Gastrocnemius medialis (tissue), 4 donors: ENCODE measurements around the gene TMEM91. TPM values are rescaled to one million over a fixed set of nuclear protein-coding genes. Genes with fewer than 3 reads are reported as not detected.

Experiments used
- ATAC-seq, 2 donors: fragments of 150-250 bp; one replicate each; pipeline ENCODE4 v1.9.1; 2016
- DNase-seq, 2 donors: peaks; one replicate each; pipeline ENCODE4 v3.0.0-alpha.2; 2019
- H3K27ac ChIP-seq, 4 donors: fragments of 200-600 bp; sonication (generic); 1 replicate in 1 of 4; 2 replicates in 3 of 4; pipeline ENCODE4 v1.5.1; 2016 to 2018; ENCODE audit warnings: mild to moderate bottlenecking in 2 of 4, moderate library complexity in 1 of 4
- H3K27me3 ChIP-seq, 3 donors: fragments of 200-600 bp; sonication (generic) in 2 of 3; 1 replicate in 1 of 3; 2 replicates in 2 of 3; pipeline versions ENCODE4 v1.5.1 to v1.6.0; 2016 to 2019; ENCODE audit warnings: mild to moderate bottlenecking in 1 of 3, moderate library complexity in 1 of 3
- H3K36me3 ChIP-seq, 2 donors: fragments of 200-600 bp; sonication (generic) in 1 of 2; one replicate each; pipeline ENCODE4 v1.5.1; 2017 to 2018
- H3K4me1 ChIP-seq, 2 donors: fragments of 200-600 bp; sonication (generic) in 1 of 2; one replicate each; pipeline ENCODE4 v1.5.1; 2016 to 2017; ENCODE audit warnings: mild to moderate bottlenecking in 2 of 2
- H3K4me3 ChIP-seq, 4 donors: fragments of 200-600 bp; sonication (generic) in 3 of 4; 1 replicate in 1 of 4; 2 replicates in 3 of 4; pipeline ENCODE4 v1.5.1; 2016 to 2019; ENCODE audit warnings: mild to moderate bottlenecking in 2 of 4
- H3K9me3 ChIP-seq, 3 donors: fragments of 200-600 bp; sonication (generic) in 2 of 3; 1 replicate in 1 of 3; 2 replicates in 2 of 3; pipeline ENCODE4 v1.5.1; 2016 to 2019
- POLR2A ChIP-seq, 2 donors: fragments of 450-650 bp; IDR thresholded peaks; one replicate each; pipeline ENCODE4 v1.6.1; 2017; ENCODE audit warnings: antibody characterized with exemption in 2 of 2, mild to moderate bottlenecking in 2 of 2, moderate library complexity in 2 of 2
- in situ Hi-C, 4 donors: fragments of 200-750 bp; cut with MboI; loops; one replicate each; pipeline versions ENCODE4 v1.15.0 to v1.8.0; 2017; ENCODE audit warnings: low sequenced_read_pairs in 4 of 4
- intact Hi-C: fragments of 100-400 bp; cut with DNase I; formaldehyde crosslinking; loops from one replicate; pipeline ENCODE4 v1.15.1; 2023; ENCODE audit warnings: low total_unique reads
- total RNA-seq, 4 donors: library from RNA; depleted of rRNA; stranded (reverse); fragments of >200 nt; gene quantifications; one replicate each; pipeline versions ENCODE4 v1.1.0 to v1.2.3, GENCODE V29; 2016
- TF ChIP-seq, protein P1 (sequence below), 5 experiments: fragments of 450-650 bp in 3 of 5; fragments of 200-600 bp in 2 of 5; sonication (generic) in 2 of 5; IDR thresholded peaks in 4 of 5; conservative IDR thresholded peaks in 1 of 5; 1 replicate in 4 of 5; 2 replicates in 1 of 5; pipeline ENCODE4 v1.5.1; 2016 to 2019; ENCODE audit warnings: antibody characterized with exemption in 5 of 5, mild to moderate bottlenecking in 3 of 5, moderate library complexity in 3 of 5

The TMEM91 gene
- total RNA-seq, 4 donors from 2014 or later: 1.6 to 13.6 (median 4.7) TPM

DNA sequence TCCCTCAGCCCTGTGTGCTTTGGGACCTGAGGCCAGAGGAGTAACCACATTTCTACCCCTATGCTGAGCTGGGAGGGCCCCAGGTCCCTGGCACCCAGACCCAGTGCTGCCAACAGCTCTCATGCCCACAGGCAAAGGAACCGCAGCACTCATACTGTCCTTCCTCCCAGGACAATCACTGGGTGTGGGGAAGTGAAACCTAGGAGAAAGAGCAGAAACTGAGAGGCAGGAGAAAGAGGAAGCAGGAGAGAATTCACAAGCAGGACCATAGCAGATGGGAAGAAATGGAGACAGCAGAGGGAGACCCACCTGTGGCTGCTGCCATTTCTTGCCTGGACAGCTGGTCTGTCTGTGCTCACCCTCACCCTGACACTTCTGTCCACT, 47.5 kb upstream of the TMEM91 start:
- ATAC-seq: no peak
- in situ Hi-C loops (no loop called here), intact Hi-C loops (no loop called here)
- peaks cover 25 to 47% of the 10 kb centered on the region in 2 donors for H3K4me1 ChIP-seq
- DNase-seq: no peak
- peak overlapping the region in 3 of 4 donors; percentile 65 to 77 (median 72) for H3K27ac ChIP-seq
- no peak overlapping the region for H3K4me3 ChIP-seq
- TF ChIP-seq POLR2A (IDR thresholded peaks at IDR 0.05): no peak
- TF ChIP-seq, protein P1, sequence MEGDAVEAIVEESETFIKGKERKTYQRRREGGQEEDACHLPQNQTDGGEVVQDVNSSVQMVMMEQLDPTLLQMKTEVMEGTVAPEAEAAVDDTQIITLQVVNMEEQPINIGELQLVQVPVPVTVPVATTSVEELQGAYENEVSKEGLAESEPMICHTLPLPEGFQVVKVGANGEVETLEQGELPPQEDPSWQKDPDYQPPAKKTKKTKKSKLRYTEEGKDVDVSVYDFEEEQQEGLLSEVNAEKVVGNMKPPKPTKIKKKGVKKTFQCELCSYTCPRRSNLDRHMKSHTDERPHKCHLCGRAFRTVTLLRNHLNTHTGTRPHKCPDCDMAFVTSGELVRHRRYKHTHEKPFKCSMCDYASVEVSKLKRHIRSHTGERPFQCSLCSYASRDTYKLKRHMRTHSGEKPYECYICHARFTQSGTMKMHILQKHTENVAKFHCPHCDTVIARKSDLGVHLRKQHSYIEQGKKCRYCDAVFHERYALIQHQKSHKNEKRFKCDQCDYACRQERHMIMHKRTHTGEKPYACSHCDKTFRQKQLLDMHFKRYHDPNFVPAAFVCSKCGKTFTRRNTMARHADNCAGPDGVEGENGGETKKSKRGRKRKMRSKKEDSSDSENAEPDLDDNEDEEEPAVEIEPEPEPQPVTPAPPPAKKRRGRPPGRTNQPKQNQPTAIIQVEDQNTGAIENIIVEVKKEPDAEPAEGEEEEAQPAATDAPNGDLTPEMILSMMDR (IDR thresholded peaks at IDR 0.05 in 4 of 5, conservative IDR thresholded peaks at IDR 0.05 in 1 of 5): no peak
- no peaks in the 10 kb centered on the region for H3K27me3 ChIP-seq
- H3K9me3 ChIP-seq: no peaks in the 10 kb centered on the region
- no peaks in the 10 kb centered on the region for H3K36me3 ChIP-seq

DNA sequence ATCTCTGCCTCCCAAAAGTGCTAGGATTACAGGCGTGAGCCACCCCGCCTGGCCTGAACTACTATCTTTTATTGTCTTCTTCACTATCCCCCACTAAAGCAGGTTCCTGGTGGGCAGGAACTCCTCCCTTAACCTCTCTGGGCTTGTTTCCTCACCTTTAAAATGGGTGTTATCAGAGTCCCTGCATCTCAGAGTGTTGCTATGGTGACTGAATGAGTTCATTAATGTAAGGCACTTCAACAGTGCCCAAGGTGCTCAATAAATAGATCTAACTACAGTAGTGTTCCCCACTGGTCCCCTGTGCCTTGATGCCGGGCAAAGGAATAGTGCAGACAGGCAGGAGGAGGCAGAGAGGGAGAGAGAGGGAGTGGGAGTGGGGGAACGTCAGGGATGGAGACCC, 45.9 kb upstream of the TMEM91 start:
- Histone ChIP-seq H3K36me3 (no peaks in the 10 kb centered on the region), H3K4me3 (no peak overlapping the region), H3K4me1 (peaks cover 10 to 31% of the 10 kb centered on the region in 2 donors), H3K27me3 (no peaks in the 10 kb centered on the region), H3K27ac (no peak overlapping the region), H3K9me3 (no peaks in the 10 kb centered on the region)
- TF ChIP-seq, protein P1 (IDR thresholded peaks at IDR 0.05 in 4 of 5, conservative IDR thresholded peaks at IDR 0.05 in 1 of 5): no peak
- TF ChIP-seq POLR2A (IDR thresholded peaks at IDR 0.05): no peak
- intact Hi-C loops (no loop called here), in situ Hi-C loops (no loop called here)
- ATAC-seq (no peak), DNase-seq (no peak)

DNA sequence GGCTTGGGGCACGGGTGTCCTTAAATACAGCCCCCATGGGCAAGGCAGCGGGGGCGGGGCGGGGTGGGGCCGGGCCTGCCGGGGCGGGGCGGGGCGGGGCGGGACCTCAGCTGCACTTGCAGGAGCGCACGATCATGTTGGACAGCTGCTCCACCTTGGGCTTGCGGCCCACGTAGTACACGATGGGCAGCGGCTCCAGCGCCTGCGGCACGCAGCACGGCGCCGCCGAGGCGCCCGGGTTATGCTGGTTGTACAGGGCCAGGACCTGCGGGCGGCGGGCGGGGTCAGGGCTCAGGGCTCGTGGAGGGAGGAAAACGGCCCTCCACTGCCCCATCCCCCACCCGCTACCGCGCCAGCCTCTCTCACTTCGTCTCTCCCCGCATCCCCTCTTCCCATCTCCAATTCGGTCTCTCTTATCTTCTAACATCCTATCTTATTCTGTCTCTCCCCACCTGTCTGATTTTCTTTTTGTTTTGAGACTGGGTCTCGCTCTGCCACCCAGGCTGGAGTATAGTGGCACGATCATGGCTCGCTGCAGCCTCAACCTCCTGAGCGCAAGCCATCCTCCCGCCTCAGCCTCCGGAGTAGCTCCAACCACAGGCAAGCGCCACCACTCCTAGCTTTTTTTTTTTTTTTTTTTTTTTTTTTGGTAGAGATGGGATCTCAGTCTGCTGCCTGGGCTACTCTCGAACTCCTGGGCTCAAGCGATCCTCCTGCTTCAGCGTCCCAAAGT, 45.2 kb upstream of the TMEM91 start:
- no peak for ATAC-seq
- Histone ChIP-seq H3K27me3 (no peaks in the 10 kb centered on the region), H3K9me3 (no peaks in the 10 kb centered on the region), H3K27ac (no peak overlapping the region), H3K4me3 (no peak overlapping the region), H3K36me3 (no peaks in the 10 kb centered on the region), H3K4me1 (peaks cover 4 to 24% of the 10 kb centered on the region in 2 donors)
- TF ChIP-seq, protein P1 (IDR thresholded peaks at IDR 0.05 in 4 of 5, conservative IDR thresholded peaks at IDR 0.05 in 1 of 5): no peak
- TF ChIP-seq POLR2A (IDR thresholded peaks at IDR 0.05): no peak
- in situ Hi-C loops: no loop called here
- no peak for DNase-seq
- intact Hi-C loops: no loop called here

DNA sequence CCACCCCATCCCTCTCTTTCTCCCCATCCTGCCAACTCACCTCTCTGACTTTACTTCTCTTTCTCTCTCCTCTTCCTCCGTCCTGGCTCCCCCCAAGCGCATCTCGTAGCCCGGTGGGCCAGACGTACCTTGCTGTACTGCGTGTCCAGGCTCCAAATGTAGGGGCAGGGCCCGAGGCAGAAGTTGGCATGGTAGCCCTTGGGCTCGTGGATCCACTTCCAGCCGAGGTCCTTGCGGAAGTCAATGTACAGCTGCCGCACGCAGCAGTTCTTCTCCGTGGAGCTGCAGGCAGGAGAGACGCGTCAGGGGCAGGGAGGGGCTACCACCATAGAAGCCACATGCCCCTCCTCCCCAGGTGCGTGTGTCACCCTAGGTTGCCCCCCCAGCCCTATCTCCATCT, 44.3 kb upstream of the TMEM91 start:
- in situ Hi-C loops: no loop called here
- H3K36me3 ChIP-seq: no peaks in the 10 kb centered on the region

More for the DNA sequence above, 44.3 kb upstream of the TMEM91 start:
- ATAC-seq: no peak
- H3K4me3 ChIP-seq: no peak overlapping the region
- H3K9me3 ChIP-seq: no peaks in the 10 kb centered on the region
- no peak for DNase-seq
- intact Hi-C loops: no loop called here
- TF ChIP-seq POLR2A (IDR thresholded peaks at IDR 0.05): no peak
- TF ChIP-seq, protein P1 (IDR thresholded peaks at IDR 0.05 in 4 of 5, conservative IDR thresholded peaks at IDR 0.05 in 1 of 5): no peak
- no peak overlapping the region for H3K27ac ChIP-seq
- no peaks in the 10 kb centered on the region for H3K27me3 ChIP-seq
- peaks cover 0 to 17% of the 10 kb centered on the region in 2 donors for H3K4me1 ChIP-seq
